GM23338 (cell line): ENCODE results near the gene GTF2H4. TPM values are rescaled to one million over a fixed set of nuclear protein-coding genes. Genes with fewer than 3 reads are reported as not detected.

Source experiments
- ATAC-seq: fragments of 200-7000 bp; cut with Tn5 transposase; 3 replicates; pipeline ENCODE4 v1.9.1; 2020
- DNase-seq: peaks from one replicate; pipeline ENCODE4 v3.0.0-alpha.2; 2015; ENCODE audit warnings: low spot score
- H2AFZ ChIP-seq: fragments of 200-600 bp; sonication (generic); 2 replicates; pipeline ENCODE4 v1.8.0; 2016; ENCODE audit warnings: antibody characterized with exemption, mild to moderate bottlenecking, moderate library complexity
- H3F3A ChIP-seq: fragments of 200-600 bp; sonication (generic); replicated peaks from 2 replicates; pipeline ENCODE4 v1.8.0; 2017; ENCODE audit warnings: antibody characterized with exemption, mixed run types, low read depth
- H3K27ac ChIP-seq: fragments of 200-600 bp; sonication (generic); 2 replicates; pipeline ENCODE4 v1.6.1; 2016; ENCODE audit warnings: low read depth
- H3K27me3 ChIP-seq: fragments of 200-600 bp; sonication (generic); 2 replicates; pipeline ENCODE4 v1.8.0; 2016; ENCODE audit warnings: mild to moderate bottlenecking, mixed run types, moderate library complexity; ENCODE audit not compliant: insufficient read depth
- H3K36me3 ChIP-seq: fragments of 200-600 bp; sonication (generic); 2 replicates; pipeline ENCODE4 v1.8.0; 2016; ENCODE audit warnings: mild to moderate bottlenecking; ENCODE audit not compliant: insufficient read depth
- H3K4me1 ChIP-seq: fragments of 200-600 bp; sonication (generic); 2 replicates; pipeline ENCODE4 v1.8.0; 2016; ENCODE audit warnings: mild to moderate bottlenecking, moderate library complexity; ENCODE audit not compliant: insufficient read depth
- H3K4me2 ChIP-seq: fragments of 200-600 bp; sonication (generic); 2 replicates; pipeline ENCODE4 v1.7.1; 2017; ENCODE audit warnings: mixed run types
- H3K4me3 ChIP-seq: fragments of 200-600 bp; sonication (generic); 2 replicates; pipeline ENCODE4 v1.6.1; 2016; ENCODE audit warnings: mixed run types
- H3K79me2 ChIP-seq: fragments of 200-600 bp; sonication (generic); replicated peaks from 2 replicates; pipeline ENCODE4 v1.8.0; 2017; ENCODE audit warnings: mild to moderate bottlenecking; ENCODE audit not compliant: insufficient read depth
- H3K9me2 ChIP-seq: fragments of 200-600 bp; sonication (generic); 2 replicates; pipeline ENCODE4 v1.8.0; 2017; ENCODE audit not compliant: insufficient read depth
- H4K20me1 ChIP-seq: fragments of 200-600 bp; sonication (generic); replicated peaks from 2 replicates; pipeline ENCODE4 v1.8.0; 2017; ENCODE audit warnings: mild to moderate bottlenecking; ENCODE audit not compliant: insufficient read depth
- H3K27ac Mint-ChIP-seq: 2 replicates; pipeline ENCODE4 v1.8.0; 2020; ENCODE audit warnings: inconsistent platforms, mild to moderate bottlenecking, moderate library complexity, mixed read lengths
- H3K27me3 Mint-ChIP-seq: 3 replicates; pipeline ENCODE4 v1.8.0; 2022; ENCODE audit warnings: low read depth, mild to moderate bottlenecking, moderate library complexity, mixed read lengths, inconsistent platforms; ENCODE audit not compliant: insufficient read depth, poor library complexity
- H3K36me3 Mint-ChIP-seq: 3 replicates; pipeline ENCODE4 v1.8.0; 2021; ENCODE audit warnings: low read depth, mild to moderate bottlenecking, inconsistent platforms, moderate library complexity, mixed read lengths
- H3K4me1 Mint-ChIP-seq: 3 replicates; pipeline ENCODE4 v1.8.0; 2020; ENCODE audit warnings: mild to moderate bottlenecking, inconsistent platforms, mixed read lengths
- H3K4me3 Mint-ChIP-seq: 3 replicates; pipeline ENCODE4 v1.8.0; 2021; ENCODE audit warnings: moderate library complexity, mild to moderate bottlenecking, inconsistent platforms, mixed read lengths
- H3K9me3 Mint-ChIP-seq: 3 replicates; pipeline ENCODE4 v1.8.0; 2020; ENCODE audit warnings: moderate library complexity, mild to moderate bottlenecking, inconsistent platforms, mixed read lengths
- CREB1 ChIP-seq: fragments of 250-450 bp; sonication (Bioruptor Pico); IDR thresholded peaks from 2 replicates; pipeline ENCODE4 v1.5.0; 2020; ENCODE audit warnings: low read depth, mild to moderate bottlenecking, moderate library complexity
- CTCF ChIP-seq, 2 experiments: fragments of 200-600 bp in 1 of 2; sonication (generic) in 1 of 2; conservative IDR thresholded peaks; 2 replicates each; pipeline versions ENCODE4 v1.5.1 to v1.6.1; 2016 to 2017; ENCODE audit warnings: antibody characterized with exemption in 2 of 2, low read depth in 2 of 2, mild to moderate bottlenecking in 2 of 2, moderate library complexity in 1 of 2
- POLR2AphosphoS5 ChIP-seq: IDR thresholded peaks from 2 replicates; pipeline ENCODE4 v1.6.1; 2016; ENCODE audit warnings: antibody characterized with exemption, low read depth
- STAT1 ChIP-seq: IDR thresholded peaks from one replicate; pipeline ENCODE4 v1.6.1; 2016; ENCODE audit warnings: antibody characterized with exemption; ENCODE audit not compliant: unreplicated experiment
- ZNF331 ChIP-seq: fragments of 250-450 bp; sonication (Bioruptor Pico); IDR thresholded peaks from 2 replicates; pipeline ENCODE4 v1.5.0; 2020; ENCODE audit warnings: low read depth, mild to moderate bottlenecking, moderate library complexity
- ZNF462 ChIP-seq: fragments of 250-450 bp; sonication (Bioruptor Pico); IDR thresholded peaks from 2 replicates; pipeline ENCODE4 v1.5.0; 2020; ENCODE audit warnings: mild to moderate bottlenecking, moderate library complexity
- polyA plus RNA-seq: library from polyadenylated mRNA; unstranded; fragments of >200 nt; fragmentation: Nextera tagmentation; extraction: Ambion mirVana; gene quantifications from 2 replicates; pipeline ENCODE4 v1.2.1, GENCODE V29; 2016
- total RNA-seq: library from RNA; depleted of rRNA; stranded (reverse); fragments of >200 nt; shearing (Covaris generic); gene quantifications from 2 replicates; pipeline ENCODE4 v1.2.3, GENCODE V29; 2014
- TF ChIP-seq, protein P1 (sequence below): IDR thresholded peaks from one replicate; pipeline ENCODE4 v1.6.1; 2018; ENCODE audit warnings: antibody characterized with exemption; ENCODE audit not compliant: unreplicated experiment
- TF ChIP-seq, protein P2 (sequence below): IDR thresholded peaks from 2 replicates; pipeline ENCODE4 v1.6.1; 2016; ENCODE audit warnings: antibody characterized with exemption

Gene GTF2H4
- total and polyA plus RNA-seq, 2 experiments from 2014 or later, result 14.8 to 32.6 TPM

DNA sequence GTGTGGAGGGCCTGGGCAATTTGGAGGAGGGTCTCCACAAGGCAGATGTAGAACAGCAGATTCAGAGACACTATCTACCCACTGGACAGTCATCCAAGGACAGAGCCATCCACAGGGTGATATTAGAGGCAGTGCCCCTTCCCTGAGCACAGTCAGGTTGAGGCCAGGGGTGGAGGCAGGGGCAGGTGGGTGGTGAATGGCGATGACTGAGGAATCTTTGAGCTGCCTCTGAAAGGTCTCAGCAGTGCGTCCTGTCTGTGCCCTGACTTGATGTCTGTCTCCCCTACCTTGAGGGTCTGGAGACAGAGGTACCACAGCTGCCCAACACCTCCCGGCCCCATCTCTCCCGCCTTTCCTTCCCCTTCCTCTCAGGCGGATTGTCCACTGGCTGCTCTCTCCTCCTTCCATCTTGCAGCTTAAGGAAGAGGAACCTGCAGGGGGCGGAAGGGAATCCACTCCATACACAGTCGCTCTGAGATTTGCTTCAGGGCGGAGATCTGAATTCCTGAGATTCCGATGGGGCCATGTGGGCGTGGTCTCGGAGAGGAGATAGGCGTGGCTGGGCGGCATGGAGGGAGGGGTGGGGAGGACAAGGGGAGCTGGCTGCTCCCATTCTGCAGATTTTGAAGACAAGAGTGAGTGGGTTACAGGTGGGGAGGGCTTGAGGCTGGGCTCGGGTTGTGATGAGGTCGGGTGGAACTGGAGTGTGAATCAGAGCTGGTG lies 34.5 kb downstream of the GTF2H4 start:
- Histone ChIP-seq H3K27me3 (no peaks in the 10 kb centered on the region), H3K4me2 (peak overlapping the region; percentile 25), H3K4me1 (peaks cover 17% of the 10 kb centered on the region), H3K79me2 (no peaks in the 10 kb centered on the region), H3F3A (no peaks in the 10 kb centered on the region), H3K36me3 (no peaks in the 10 kb centered on the region), H4K20me1 (no peaks in the 10 kb centered on the region), H3K9me2 (peaks cover 5% of the 10 kb centered on the region; the same call in 1 of the 2 replicates), H3K4me3 (no peak overlapping the region), H2AFZ (peak overlapping the region; percentile 6; the same call in 1 of the 2 replicates), H3K27ac (no peak overlapping the region)
- H3K27me3 Mint-ChIP-seq, result peaks cover 15% of the 10 kb centered on the region
- H3K27ac Mint-ChIP-seq, result no peak overlapping the region
- H3K9me3 Mint-ChIP-seq, result no peaks in the 10 kb centered on the region; the same call in 2 of the 3 replicates
- TF ChIP-seq ZNF331 (CRISPR knock-in tag) (no peak), STAT1 (no peak), CTCF (conservative IDR thresholded peaks at IDR 0.05; ENCODE audit: low read depth in 2 of 2) (peak; percentile 52 to 67), ZNF462 (CRISPR knock-in tag) (peak; percentile 40; the same call in 1 of the 2 replicates), POLR2AphosphoS5 (peak; percentile 27; the same call in 1 of the 2 replicates), CREB1 (peak; percentile 14; the same call in 1 of the 2 replicates)
- TF ChIP-seq, protein P1, sequence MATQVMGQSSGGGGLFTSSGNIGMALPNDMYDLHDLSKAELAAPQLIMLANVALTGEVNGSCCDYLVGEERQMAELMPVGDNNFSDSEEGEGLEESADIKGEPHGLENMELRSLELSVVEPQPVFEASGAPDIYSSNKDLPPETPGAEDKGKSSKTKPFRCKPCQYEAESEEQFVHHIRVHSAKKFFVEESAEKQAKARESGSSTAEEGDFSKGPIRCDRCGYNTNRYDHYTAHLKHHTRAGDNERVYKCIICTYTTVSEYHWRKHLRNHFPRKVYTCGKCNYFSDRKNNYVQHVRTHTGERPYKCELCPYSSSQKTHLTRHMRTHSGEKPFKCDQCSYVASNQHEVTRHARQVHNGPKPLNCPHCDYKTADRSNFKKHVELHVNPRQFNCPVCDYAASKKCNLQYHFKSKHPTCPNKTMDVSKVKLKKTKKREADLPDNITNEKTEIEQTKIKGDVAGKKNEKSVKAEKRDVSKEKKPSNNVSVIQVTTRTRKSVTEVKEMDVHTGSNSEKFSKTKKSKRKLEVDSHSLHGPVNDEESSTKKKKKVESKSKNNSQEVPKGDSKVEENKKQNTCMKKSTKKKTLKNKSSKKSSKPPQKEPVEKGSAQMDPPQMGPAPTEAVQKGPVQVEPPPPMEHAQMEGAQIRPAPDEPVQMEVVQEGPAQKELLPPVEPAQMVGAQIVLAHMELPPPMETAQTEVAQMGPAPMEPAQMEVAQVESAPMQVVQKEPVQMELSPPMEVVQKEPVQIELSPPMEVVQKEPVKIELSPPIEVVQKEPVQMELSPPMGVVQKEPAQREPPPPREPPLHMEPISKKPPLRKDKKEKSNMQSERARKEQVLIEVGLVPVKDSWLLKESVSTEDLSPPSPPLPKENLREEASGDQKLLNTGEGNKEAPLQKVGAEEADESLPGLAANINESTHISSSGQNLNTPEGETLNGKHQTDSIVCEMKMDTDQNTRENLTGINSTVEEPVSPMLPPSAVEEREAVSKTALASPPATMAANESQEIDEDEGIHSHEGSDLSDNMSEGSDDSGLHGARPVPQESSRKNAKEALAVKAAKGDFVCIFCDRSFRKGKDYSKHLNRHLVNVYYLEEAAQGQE, result no peak
- TF ChIP-seq, protein P2, sequence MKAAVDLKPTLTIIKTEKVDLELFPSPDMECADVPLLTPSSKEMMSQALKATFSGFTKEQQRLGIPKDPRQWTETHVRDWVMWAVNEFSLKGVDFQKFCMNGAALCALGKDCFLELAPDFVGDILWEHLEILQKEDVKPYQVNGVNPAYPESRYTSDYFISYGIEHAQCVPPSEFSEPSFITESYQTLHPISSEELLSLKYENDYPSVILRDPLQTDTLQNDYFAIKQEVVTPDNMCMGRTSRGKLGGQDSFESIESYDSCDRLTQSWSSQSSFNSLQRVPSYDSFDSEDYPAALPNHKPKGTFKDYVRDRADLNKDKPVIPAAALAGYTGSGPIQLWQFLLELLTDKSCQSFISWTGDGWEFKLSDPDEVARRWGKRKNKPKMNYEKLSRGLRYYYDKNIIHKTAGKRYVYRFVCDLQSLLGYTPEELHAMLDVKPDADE, result peak; percentile 29; the same call in 1 of the 2 replicates
- H3K36me3 Mint-ChIP-seq, result no peaks in the 10 kb centered on the region
- ATAC-seq, result peak; percentile 93
- DNase-seq, result peak; percentile 99
- peaks cover 33% of the 10 kb centered on the region for H3K4me1 Mint-ChIP-seq
- no peak overlapping the region; the same call in 2 of the 3 replicates for H3K4me3 Mint-ChIP-seq
